Psoas muscle (tissue), 8 donors: ENCODE data around the gene LAMB4. TPM values are rescaled to one million over a fixed set of nuclear protein-coding genes. Genes with fewer than 3 reads are reported as not detected.

Experiments
- ATAC-seq, 4 donors: fragments of 200-7000 bp; cut with Tn5 transposase; one replicate each; pipeline ENCODE4 v1.9.1; 2020; ENCODE audit warnings: moderate library complexity in 3 of 4, mild to moderate bottlenecking in 2 of 4
- DNase-seq, 2 donors: peaks; one replicate each; pipeline ENCODE4 v3.0.0-alpha.2; 2020
- H3K27ac ChIP-seq: fragments of 200-600 bp; one replicate; pipeline ENCODE4 v1.8.0; 2022
- H3K27me3 ChIP-seq, 3 donors: fragments of 200-600 bp in 1 of 3; one replicate each; pipeline versions ENCODE4 v1.6.1 to v1.8.0; 2013 to 2022; ENCODE audit warnings: low read length in 2 of 3, mild to moderate bottlenecking in 2 of 3, moderate library complexity in 1 of 3; ENCODE audit not compliant: insufficient read depth in 3 of 3
- H3K36me3 ChIP-seq, 2 donors: fragments of 200-600 bp in 1 of 2; one replicate each; pipeline versions ENCODE4 v1.6.1 to v1.8.0; 2013 to 2022; ENCODE audit warnings: low read depth in 1 of 2, mild to moderate bottlenecking in 1 of 2, moderate library complexity in 1 of 2; ENCODE audit not compliant: insufficient read depth in 1 of 2
- H3K4me1 ChIP-seq: fragments of 200-600 bp; one replicate; pipeline ENCODE4 v1.8.0; 2022
- H3K4me3 ChIP-seq: fragments of 200-600 bp; one replicate; pipeline ENCODE4 v1.8.0; 2022; ENCODE audit warnings: mild to moderate bottlenecking
- H3K9me3 ChIP-seq: fragments of 200-600 bp; one replicate; pipeline ENCODE4 v1.8.0; 2022
- CTCF ChIP-seq: fragments of 200-600 bp; IDR thresholded peaks from one replicate; pipeline ENCODE4 v1.8.0; 2022; ENCODE audit warnings: antibody characterized with exemption
- WGBS, 3 donors: extraction: QIAGEN DNeasy Blood & Tissue Kit; methylation state at CpG; one replicate each; pipeline versions ENCODE4 v1.1.6 to v1.1.7; 2013; 5-methylcytosine and 5-hydroxymethylcytosine counted together
- intact Hi-C, 2 donors: fragments of 100-400 bp; cut with DNase I; formaldehyde crosslinking; loops; one replicate each; pipeline versions ENCODE4 v1.11.0 to v1.14.2; 2022
- polyA plus RNA-seq, 3 donors: library from polyadenylated mRNA; stranded (reverse); fragments of 200-250 nt; gene quantifications; one replicate each; pipeline ENCODE4 v1.2.3, GENCODE V29; 2013
- total RNA-seq, 4 donors: library from RNA; stranded (reverse); fragmentation: NEBNext Ultra II Directional in 2 of 4; extraction: Animal tissue kit (Norgen Biotek cat#: 25700) in 2 of 4; gene quantifications; one replicate each; pipeline versions ENCODE4 v1.2.1 to v1.2.4, GENCODE V29; 2021 to 2023
- donor health status: healthy with polysubstance abuse.
- donor health status: DM: no; HTN: no; CAD: no; lungs with moderate emphysema.
- donor health status: Bipolar disorder and iron deficiency.
- donor health status: healthy.
- donor health status: DM: yes; HTN: yes; CAD: no.
- donor health status: DM: no; HTN: no; CAD: no.
- donor health status: DM: no; HTN: no; CAD: no.
- donor health status: DM: yes; HTN: yes; CAD: no.

The LAMB4 gene
- total and polyA plus RNA-seq, 7 donors = 0.01 to 0.51 (median 0.27) TPM; not detected in 2

GRCh38 chr7:108030516-108030915, 99.6 kb downstream of the LAMB4 start:
- no peaks in the 10 kb centered on the region for H3K36me3 ChIP-seq
- no peak for DNase-seq
- H3K27ac ChIP-seq = no peak overlapping the region
- WGBS, 3 donors = 94 to 95% (median 95%) methylated on average over 3 of the region's 3 CpGs
- ATAC-seq = no peak
- no peaks in the 10 kb centered on the region for H3K9me3 ChIP-seq
- no peaks in the 10 kb centered on the region for H3K27me3 ChIP-seq
- no peak overlapping the region for H3K4me3 ChIP-seq
- no peaks in the 10 kb centered on the region for H3K4me1 ChIP-seq
- intact Hi-C loops = no loop called here
- no peak for TF ChIP-seq CTCF

- no peak for TF ChIP-seq CTCF
Observed at GRCh38 chr7:108029034-108029433, 101.1 kb downstream of the LAMB4 start.

GRCh38 chr7:108028111-108028510, 102.0 kb downstream of the LAMB4 start:
- intact Hi-C loops = no loop called here
- ATAC-seq = no peak
- Histone ChIP-seq H3K4me1 (no peaks in the 10 kb centered on the region), H3K27me3 (no peaks in the 10 kb centered on the region), H3K27ac (no peak overlapping the region), H3K4me3 (no peak overlapping the region), H3K36me3 (no peaks in the 10 kb centered on the region), H3K9me3 (no peaks in the 10 kb centered on the region)
- no peak for TF ChIP-seq CTCF
- 80 to 91% (median 81%) methylated on average over 2 of the region's 2 CpGs for WGBS, 3 donors
- DNase-seq = no peak

More at GRCh38 chr7:108029034-108029433, 101.1 kb downstream of the LAMB4 start:
- intact Hi-C loops = no loop called here
- 93 to 97% (median 95%) methylated on average over 3 of the region's 3 CpGs for WGBS, 3 donors
- Histone ChIP-seq H3K27me3 (no peaks in the 10 kb centered on the region), H3K27ac (no peak overlapping the region), H3K9me3 (no peaks in the 10 kb centered on the region), H3K4me3 (no peak overlapping the region), H3K36me3 (no peaks in the 10 kb centered on the region), H3K4me1 (no peaks in the 10 kb centered on the region)
- DNase-seq (no peak), ATAC-seq (no peak)

GRCh38 chr7:108027239-108027638, 102.9 kb downstream of the LAMB4 start:
- H3K27ac ChIP-seq = no peak overlapping the region
- 58 to 64% (median 60%) methylated on average over 1 of the region's 1 CpG for WGBS, 3 donors
- no peaks in the 10 kb centered on the region for H3K27me3 ChIP-seq
- no peak for ATAC-seq
- no peaks in the 10 kb centered on the region for H3K4me1 ChIP-seq
- intact Hi-C loops = no loop called here
- no peaks in the 10 kb centered on the region for H3K36me3 ChIP-seq
- TF ChIP-seq CTCF = no peak
- no peaks in the 10 kb centered on the region for H3K9me3 ChIP-seq
- no peak for DNase-seq
- no peak overlapping the region for H3K4me3 ChIP-seq

- H3K27me3 ChIP-seq = no peaks in the 10 kb centered on the region
- H3K9me3 ChIP-seq = no peaks in the 10 kb centered on the region
- 68 to 77% (median 70%) methylated on average over 3 of the region's 3 CpGs for WGBS, 3 donors
- no peak for TF ChIP-seq CTCF
- H3K27ac ChIP-seq = no peak overlapping the region
- no peaks in the 10 kb centered on the region for H3K36me3 ChIP-seq
- ATAC-seq (no peak), DNase-seq (no peak)
- intact Hi-C loops = no loop called here
- no peaks in the 10 kb centered on the region for H3K4me1 ChIP-seq
- no peak overlapping the region for H3K4me3 ChIP-seq
Observed at GRCh38 chr7:108026647-108027046, 103.5 kb downstream of the LAMB4 start.
